Measurements from ENCODE around the gene ATXN1.

The ATXN1 gene

DNA sequence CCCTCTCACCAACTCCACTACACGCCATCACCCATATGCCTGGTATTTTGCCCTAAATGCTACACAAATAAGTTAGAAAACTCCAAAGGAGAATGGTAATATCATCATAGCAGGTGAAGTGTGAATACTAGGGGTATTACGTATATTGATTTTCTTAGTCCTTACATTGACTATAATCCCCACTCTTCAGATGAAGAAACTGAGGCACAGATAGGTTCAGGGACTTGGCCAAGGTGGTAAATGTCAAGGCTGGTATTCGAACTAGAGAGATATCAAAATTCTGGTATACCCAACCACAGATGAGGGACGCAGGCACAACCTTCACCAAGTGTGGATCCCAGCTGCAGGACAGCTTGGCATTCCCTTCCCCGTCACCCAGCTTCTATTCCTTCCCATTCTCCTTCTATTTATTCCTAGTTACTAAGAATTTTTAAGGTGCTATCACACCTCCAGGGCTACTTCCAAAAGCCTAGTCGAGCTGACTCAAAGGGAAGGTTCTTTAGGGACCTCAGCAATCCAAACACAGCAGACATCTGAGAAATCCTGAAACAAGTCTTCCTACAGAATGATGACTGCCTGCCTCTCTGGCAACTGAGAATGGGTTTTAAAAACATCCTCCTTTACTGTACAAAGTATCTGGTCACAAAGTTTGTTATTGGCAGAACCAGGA is 32.6 kb downstream of the ATXN1 start:
- TF ChIP-seq, protein P1, sequence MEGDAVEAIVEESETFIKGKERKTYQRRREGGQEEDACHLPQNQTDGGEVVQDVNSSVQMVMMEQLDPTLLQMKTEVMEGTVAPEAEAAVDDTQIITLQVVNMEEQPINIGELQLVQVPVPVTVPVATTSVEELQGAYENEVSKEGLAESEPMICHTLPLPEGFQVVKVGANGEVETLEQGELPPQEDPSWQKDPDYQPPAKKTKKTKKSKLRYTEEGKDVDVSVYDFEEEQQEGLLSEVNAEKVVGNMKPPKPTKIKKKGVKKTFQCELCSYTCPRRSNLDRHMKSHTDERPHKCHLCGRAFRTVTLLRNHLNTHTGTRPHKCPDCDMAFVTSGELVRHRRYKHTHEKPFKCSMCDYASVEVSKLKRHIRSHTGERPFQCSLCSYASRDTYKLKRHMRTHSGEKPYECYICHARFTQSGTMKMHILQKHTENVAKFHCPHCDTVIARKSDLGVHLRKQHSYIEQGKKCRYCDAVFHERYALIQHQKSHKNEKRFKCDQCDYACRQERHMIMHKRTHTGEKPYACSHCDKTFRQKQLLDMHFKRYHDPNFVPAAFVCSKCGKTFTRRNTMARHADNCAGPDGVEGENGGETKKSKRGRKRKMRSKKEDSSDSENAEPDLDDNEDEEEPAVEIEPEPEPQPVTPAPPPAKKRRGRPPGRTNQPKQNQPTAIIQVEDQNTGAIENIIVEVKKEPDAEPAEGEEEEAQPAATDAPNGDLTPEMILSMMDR (IDR thresholded peaks at IDR 0.05; ENCODE audit: borderline replicate concordance, insufficient read depth, low read depth, low read length) = no peak
- no peak overlapping the region for H3K4me3 ChIP-seq (ENCODE audit: low read depth, low read length)

DNA sequence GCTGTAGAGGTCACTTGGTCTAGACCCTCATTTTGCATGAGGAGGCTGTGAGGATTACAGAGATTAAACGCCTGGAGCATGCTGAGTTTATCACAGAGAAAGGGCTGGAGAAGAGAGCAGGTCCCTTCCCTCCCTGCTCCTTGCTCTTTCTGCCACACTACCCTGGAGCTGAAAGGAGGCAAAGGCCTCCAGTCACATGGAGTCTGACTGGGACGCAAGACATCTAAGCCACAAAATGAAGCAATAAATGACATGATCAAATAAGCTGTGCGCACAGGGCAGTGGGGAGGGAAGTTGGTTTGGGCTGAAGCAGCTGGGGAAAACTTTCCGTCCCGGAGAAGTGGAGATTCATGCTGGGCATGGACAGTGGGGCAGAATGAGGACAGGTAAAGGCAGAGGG is 33.3 kb downstream of the ATXN1 start:
- TF ChIP-seq, protein P1 (IDR thresholded peaks at IDR 0.05; ENCODE audit: borderline replicate concordance, insufficient read depth, low read depth, low read length) = no peak
- H3K4me3 ChIP-seq (ENCODE audit: low read depth, low read length) = no peak overlapping the region

DNA sequence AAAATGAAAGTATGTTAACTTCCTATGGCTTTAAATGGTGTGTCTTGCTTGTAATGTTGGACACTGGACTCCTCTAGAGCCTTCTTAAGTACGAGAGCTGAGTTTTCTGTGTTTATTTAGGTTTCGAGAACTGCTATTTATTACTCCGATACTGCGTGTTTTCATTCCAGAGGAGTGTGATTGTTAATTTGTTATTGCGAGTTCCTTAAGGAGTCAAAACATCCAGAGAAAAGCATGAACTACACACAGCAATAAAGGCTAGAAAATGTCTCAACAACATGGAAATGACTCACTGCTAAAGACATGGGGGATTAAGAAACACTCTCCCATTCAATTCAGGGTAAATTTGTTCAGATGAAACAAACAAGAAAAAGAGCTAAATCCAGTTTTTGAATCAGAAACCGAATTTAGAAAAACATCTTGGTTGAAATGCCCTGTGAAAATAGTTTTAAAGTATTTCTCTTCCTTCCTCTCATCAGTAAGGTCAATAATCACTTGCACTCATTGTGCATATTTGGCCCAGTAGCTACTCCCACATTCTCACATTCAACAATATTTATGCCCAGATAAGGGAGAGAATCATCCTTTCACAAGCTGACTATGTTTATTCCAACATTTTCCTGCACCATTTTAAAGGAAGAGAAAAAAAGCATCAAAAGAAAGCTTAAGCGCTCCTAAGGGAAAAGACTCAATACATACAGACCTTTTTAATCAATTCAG is 36.0 kb downstream of the ATXN1 start:
- no peak overlapping the region for H3K4me3 ChIP-seq (ENCODE audit: low read depth, low read length)
- TF ChIP-seq, protein P1 (IDR thresholded peaks at IDR 0.05; ENCODE audit: borderline replicate concordance, insufficient read depth, low read depth, low read length) = no peak

DNA sequence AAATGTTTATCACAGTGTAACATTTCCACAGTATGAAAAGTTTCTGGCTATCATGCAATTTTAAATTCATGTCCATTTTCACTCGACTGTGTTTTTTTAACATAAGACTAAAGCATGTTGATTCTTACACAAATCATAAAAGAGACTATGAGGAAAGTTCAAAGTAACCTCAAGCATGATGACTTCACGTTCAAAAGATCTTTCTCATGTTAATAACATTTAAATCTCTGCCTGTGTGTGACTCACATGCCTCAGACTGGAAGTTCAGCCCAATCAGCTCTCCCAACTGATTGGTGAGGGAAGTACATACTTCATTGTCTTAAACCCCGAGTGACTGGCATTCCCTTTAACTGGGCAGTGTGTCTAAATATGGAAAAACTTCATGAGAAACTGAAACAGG is 37.4 kb downstream of the ATXN1 start:
- H3K4me3 ChIP-seq (ENCODE audit: low read depth, low read length) = no peak overlapping the region
- TF ChIP-seq, protein P1 (IDR thresholded peaks at IDR 0.05; ENCODE audit: borderline replicate concordance, insufficient read depth, low read depth, low read length) = no peak

DNA sequence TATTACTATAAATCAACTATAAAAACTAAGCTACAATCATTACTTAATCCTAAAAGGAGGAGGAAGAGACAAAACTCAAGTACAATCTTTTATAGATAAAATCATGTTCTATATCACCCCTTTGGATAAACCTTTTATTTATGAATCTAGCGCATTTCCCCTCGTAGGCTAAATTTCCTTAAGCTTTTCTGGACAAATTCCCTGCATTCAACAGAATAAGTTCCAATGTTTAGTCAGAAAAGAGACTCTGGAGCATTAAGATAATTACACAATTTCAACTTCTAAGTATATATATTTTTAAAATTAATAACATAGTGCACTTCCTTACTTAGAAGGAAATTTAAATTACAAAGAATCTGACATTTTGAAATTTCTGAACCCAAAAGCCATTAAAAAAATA is 37.9 kb downstream of the ATXN1 start:
- no peak overlapping the region for H3K4me3 ChIP-seq (ENCODE audit: low read depth, low read length)
- TF ChIP-seq, protein P1 (IDR thresholded peaks at IDR 0.05; ENCODE audit: borderline replicate concordance, insufficient read depth, low read depth, low read length) = no peak

DNA sequence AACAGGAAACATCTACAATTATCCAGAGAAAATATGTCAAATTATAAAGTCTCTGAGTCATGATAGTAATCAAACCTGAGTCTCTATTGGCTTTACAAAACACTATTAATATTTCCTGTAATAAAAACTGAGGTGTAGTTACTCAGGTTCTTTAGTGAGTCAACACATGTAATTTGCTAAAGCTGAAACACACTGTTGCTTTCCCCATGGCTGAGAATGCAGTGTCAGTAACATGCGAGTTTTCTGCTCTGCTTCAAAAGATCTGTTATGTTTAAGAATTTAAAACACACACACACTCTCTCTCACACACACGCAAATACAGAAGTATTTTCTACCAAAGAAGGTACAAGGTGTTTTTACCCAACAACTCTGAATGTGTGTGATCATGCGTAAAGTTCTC is 38.6 kb downstream of the ATXN1 start:
- TF ChIP-seq, protein P1 (IDR thresholded peaks at IDR 0.05; ENCODE audit: borderline replicate concordance, insufficient read depth, low read depth, low read length) = no peak
- no peak overlapping the region for H3K4me3 ChIP-seq (ENCODE audit: low read depth, low read length)

DNA sequence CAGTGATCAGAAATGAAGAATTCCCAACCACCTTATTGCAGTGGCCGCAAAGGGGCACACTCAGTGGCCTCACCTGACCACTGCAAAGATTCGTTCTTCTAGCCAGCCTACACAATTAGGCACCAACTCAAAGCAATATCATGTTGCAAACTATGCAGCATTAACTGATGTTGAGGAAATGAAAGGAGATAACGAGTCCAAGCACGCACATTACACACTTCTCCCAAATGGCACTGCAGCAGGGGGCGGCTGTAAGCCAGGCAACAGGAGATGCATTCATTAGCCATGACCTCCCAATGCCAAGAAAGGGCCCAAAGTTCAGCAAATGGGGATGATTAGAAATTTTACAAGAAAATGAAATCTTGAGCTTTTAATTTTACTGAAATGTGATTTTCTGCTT is 39.3 kb downstream of the ATXN1 start:
- TF ChIP-seq, protein P1 (IDR thresholded peaks at IDR 0.05; ENCODE audit: borderline replicate concordance, insufficient read depth, low read depth, low read length) = no peak
- no peak overlapping the region for H3K4me3 ChIP-seq (ENCODE audit: low read depth, low read length)

Data from GM12875 (cell line).